ENCODE data around the gene MUC2.

- TF ChIP-seq, protein P1, sequence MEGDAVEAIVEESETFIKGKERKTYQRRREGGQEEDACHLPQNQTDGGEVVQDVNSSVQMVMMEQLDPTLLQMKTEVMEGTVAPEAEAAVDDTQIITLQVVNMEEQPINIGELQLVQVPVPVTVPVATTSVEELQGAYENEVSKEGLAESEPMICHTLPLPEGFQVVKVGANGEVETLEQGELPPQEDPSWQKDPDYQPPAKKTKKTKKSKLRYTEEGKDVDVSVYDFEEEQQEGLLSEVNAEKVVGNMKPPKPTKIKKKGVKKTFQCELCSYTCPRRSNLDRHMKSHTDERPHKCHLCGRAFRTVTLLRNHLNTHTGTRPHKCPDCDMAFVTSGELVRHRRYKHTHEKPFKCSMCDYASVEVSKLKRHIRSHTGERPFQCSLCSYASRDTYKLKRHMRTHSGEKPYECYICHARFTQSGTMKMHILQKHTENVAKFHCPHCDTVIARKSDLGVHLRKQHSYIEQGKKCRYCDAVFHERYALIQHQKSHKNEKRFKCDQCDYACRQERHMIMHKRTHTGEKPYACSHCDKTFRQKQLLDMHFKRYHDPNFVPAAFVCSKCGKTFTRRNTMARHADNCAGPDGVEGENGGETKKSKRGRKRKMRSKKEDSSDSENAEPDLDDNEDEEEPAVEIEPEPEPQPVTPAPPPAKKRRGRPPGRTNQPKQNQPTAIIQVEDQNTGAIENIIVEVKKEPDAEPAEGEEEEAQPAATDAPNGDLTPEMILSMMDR (IDR thresholded peaks at IDR 0.05 in 2 of 3, conservative IDR thresholded peaks at IDR 0.05 in 1 of 3; ENCODE audit: control insufficient read depth in 2 of 3, extremely low read depth in 1 of 3, insufficient read depth in 1 of 3, low read depth in 3 of 3, low read length in 3 of 3) = no peak
- TF ChIP-seq HDAC2 (IDR thresholded peaks at IDR 0.05) = no peak
- TF ChIP-seq POLR2A (IDR thresholded peaks at IDR 0.05; ENCODE audit: low read depth, low read length) = no peak
- TF ChIP-seq CREB1 (IDR thresholded peaks at IDR 0.05; ENCODE audit: low read depth) = no peak
- TF ChIP-seq JUND (IDR thresholded peaks at IDR 0.05; ENCODE audit: low read depth, low read length) = no peak
- TF ChIP-seq EZH2 (IDR thresholded peaks at IDR 0.05; ENCODE audit: borderline replicate concordance, control insufficient read depth, low read depth, low read length) = no peak
Observed at GRCh38 chr11:1088927-1089737, 14.5 kb downstream of the MUC2 start.
